A549 (cell line): ENCODE measurements around the gene ELL. TPM values are rescaled to one million over a fixed set of nuclear protein-coding genes. Genes with fewer than 3 reads are reported as not detected.

ENCODE experiments used
- ATAC-seq, 2 experiments: fragments of 200-7000 bp in 1 of 2; fragments of >200 bp in 1 of 2; cut with Nextera tagmentation in 1 of 2; cut with Tn5 transposase in 1 of 2; 3 replicates each; pipeline versions ENCODE4 v1.8.0 to v1.9.1; 2018 to 2020; ENCODE audit warnings: mild to moderate bottlenecking in 1 of 2, moderate library complexity in 1 of 2
- CTCF ChIA-PET: fragments of 300-600 bp; sonication (Branson Sonifier 250); formaldehyde crosslinking; extraction: SDS; loops from one replicate; lab custom pipeline; 2021; ENCODE audit warnings: antibody characterized with exemption, inconsistent platforms; lab: Yijun Ruan, JAX
- POLR2A ChIA-PET: fragments of 350-600 bp; formaldehyde crosslinking; extraction: SDS; loops from one replicate; lab custom pipeline; 2021; ENCODE audit warnings: antibody characterized with exemption, inconsistent platforms; lab: Yijun Ruan, JAX
- DNase-seq, 2 experiments: peaks; one replicate each; pipeline versions ENCODE4 v3.0.0 to v3.0.0-alpha.2; 2011 to 2016; ENCODE audit warnings: low read depth in 1 of 2, low spot score in 1 of 2
- FAIRE-seq: peaks from 2 replicates; lab custom pipeline; 2011; peaks lifted over from hg19 to GRCh38; lab: Jason Lieb, UNC
- H3K27ac ChIP-seq, 2 experiments: fragments of >200 bp; sonication (Bioruptor Twin); formaldehyde crosslinking; 3 replicates each; pipeline ENCODE4 v1.5.1; 2016 to 2017
- H3K4me1 ChIP-seq: fragments of >200 bp; sonication (Bioruptor Twin); formaldehyde crosslinking; 3 replicates; pipeline ENCODE4 v1.6.1; 2016
- H3K4me2 ChIP-seq: fragments of >200 bp; sonication (Bioruptor Twin); formaldehyde crosslinking; 3 replicates; pipeline ENCODE4 v1.6.1; 2016
- H3K4me3 ChIP-seq: fragments of >200 bp; sonication (Bioruptor Twin); formaldehyde crosslinking; 3 replicates; pipeline ENCODE4 v1.5.1; 2016
- H3K9me3 ChIP-seq: fragments of >200 bp; sonication (Bioruptor Twin); formaldehyde crosslinking; 3 replicates; pipeline ENCODE4 v1.6.1; 2016
- CBX8 ChIP-seq: fragments of 200-600 bp; sonication (generic); IDR thresholded peaks from 2 replicates; pipeline ENCODE4 v1.6.1; 2016
- CEBPB ChIP-seq, 2 experiments: fragments of >200 bp in 1 of 2; sonication (Bioruptor Twin) in 1 of 2; formaldehyde crosslinking in 1 of 2; IDR thresholded peaks; 2 replicates each; pipeline ENCODE4 v1.6.1; 2012 to 2016
- CHD4 ChIP-seq: fragments of 200-600 bp; sonication (generic); IDR thresholded peaks from 2 replicates; pipeline ENCODE4 v1.6.1; 2016; ENCODE audit warnings: antibody characterized with exemption, mild to moderate bottlenecking, borderline replicate concordance
- EHF ChIP-seq: fragments of 250-450 bp; sonication (Bioruptor Pico); IDR thresholded peaks from 2 replicates; pipeline ENCODE4 v1.5.0; 2020; ENCODE audit warnings: mild to moderate bottlenecking
- EHMT2 ChIP-seq: fragments of 200-600 bp; sonication (generic); IDR thresholded peaks from 2 replicates; pipeline ENCODE4 v1.6.1; 2016; ENCODE audit warnings: antibody characterized with exemption, low read depth, mild to moderate bottlenecking, moderate library complexity
- GATA3 ChIP-seq: IDR thresholded peaks from 2 replicates; pipeline ENCODE4 v1.6.1; 2012; ENCODE audit warnings: borderline replicate concordance
- HEYL ChIP-seq: fragments of 250-450 bp; sonication (Bioruptor Pico); IDR thresholded peaks from 2 replicates; pipeline ENCODE4 v1.8.0; 2021; ENCODE audit warnings: mild to moderate bottlenecking, moderate library complexity
- HOXA7 ChIP-seq: fragments of 250-450 bp; sonication (Bioruptor Pico); IDR thresholded peaks from 2 replicates; pipeline ENCODE4 v1.5.0; 2020; ENCODE audit warnings: mild to moderate bottlenecking, moderate library complexity
- KDM1A ChIP-seq: fragments of 200-600 bp; sonication (generic); IDR thresholded peaks from 2 replicates; pipeline ENCODE4 v1.6.1; 2016; ENCODE audit warnings: low read depth, mild to moderate bottlenecking
- KDM5A ChIP-seq: fragments of 200-600 bp; sonication (generic); IDR thresholded peaks from 2 replicates; pipeline ENCODE4 v1.6.1; 2016; ENCODE audit warnings: antibody characterized with exemption, mild to moderate bottlenecking
- MAFK ChIP-seq: fragments of 450-650 bp; IDR thresholded peaks from 2 replicates; pipeline ENCODE4 v1.6.1; 2014; ENCODE audit not compliant: partially characterized antibody
- MAZ ChIP-seq: fragments of 150-350 bp; IDR thresholded peaks from 2 replicates; pipeline ENCODE4 v1.6.1; 2014; ENCODE audit warnings: antibody characterized with exemption, low read depth, low read length, borderline replicate concordance
- MYC ChIP-seq: IDR thresholded peaks from 2 replicates; pipeline ENCODE4 v1.6.1; 2012; ENCODE audit warnings: mild to moderate bottlenecking, inconsistent platforms, low read length, improper control_type of control experiment, borderline replicate concordance
- NR3C1 ChIP-seq: fragments of >200 bp; sonication (Bioruptor Twin); formaldehyde crosslinking; IDR thresholded peaks from 3 replicates; pipeline ENCODE4 v1.6.1; 2017
- POLR2A ChIP-seq: IDR thresholded peaks from 2 replicates; pipeline ENCODE4 v1.6.1; 2012; ENCODE audit warnings: mild to moderate bottlenecking, low read length
- POLR2AphosphoS2 ChIP-seq: conservative IDR thresholded peaks from 2 replicates; pipeline ENCODE4 v1.6.1; 2012; ENCODE audit warnings: low read length, improper control_type of control experiment, inconsistent platforms
- RARB ChIP-seq: fragments of 250-450 bp; sonication (Bioruptor Pico); IDR thresholded peaks from 2 replicates; pipeline ENCODE4 v1.8.0; 2021; ENCODE audit warnings: mild to moderate bottlenecking, moderate library complexity
- RCOR1 ChIP-seq: fragments of 150-350 bp; IDR thresholded peaks from 2 replicates; pipeline ENCODE4 v1.6.1; 2014; ENCODE audit warnings: antibody characterized with exemption, low read length, low read depth
- RNF2 ChIP-seq: fragments of 200-600 bp; sonication (generic); IDR thresholded peaks from 2 replicates; pipeline ENCODE4 v1.6.1; 2016; ENCODE audit warnings: low read depth, mild to moderate bottlenecking, antibody characterized with exemption, moderate library complexity, borderline replicate concordance
- SMC3 ChIP-seq: fragments of >200 bp; sonication (Bioruptor Twin); formaldehyde crosslinking; IDR thresholded peaks from 3 replicates; pipeline ENCODE4 v1.6.1; 2018; ENCODE audit warnings: inconsistent platforms
- SREBF2 ChIP-seq: fragments of 450-650 bp; IDR thresholded peaks from 2 replicates; pipeline ENCODE4 v1.6.1; 2014; ENCODE audit warnings: mild to moderate bottlenecking, moderate library complexity
- ZSCAN20 ChIP-seq: fragments of 250-450 bp; sonication (Bioruptor Pico); IDR thresholded peaks from 2 replicates; pipeline ENCODE4 v1.8.0; 2022; ENCODE audit warnings: mild to moderate bottlenecking, moderate library complexity
- WGBS: methylation state at CpG from one replicate; pipeline ENCODE4 v1.1.6; 2017; ENCODE audit errors: missing lambda C conversion rate; 5-methylcytosine and 5-hydroxymethylcytosine counted together
- polyA plus RNA-seq, 4 experiments: library from polyadenylated mRNA; depleted of rRNA in 3 of 4; stranded (reverse); fragments of >200 nt; fragmentation: RNase III in 1 of 4; extraction: RNeasy Plus Mini Kit Qiagen cat#74134 plus additional on column Dnase treatment in 1 of 4; gene quantifications; 2 replicates in 3 of 4; 3 replicates in 1 of 4; pipeline ENCODE4 v1.2.3, GENCODE V29; 2011 to 2017
- TF ChIP-seq, protein P1 (sequence below): fragments of >200 bp; sonication (Bioruptor Twin); formaldehyde crosslinking; IDR thresholded peaks from 3 replicates; pipeline ENCODE4 v1.5.1; 2016
- TF ChIP-seq, protein P2 (sequence below): IDR thresholded peaks from 2 replicates; pipeline ENCODE4 v1.6.1; 2012; ENCODE audit warnings: low read depth, borderline replicate concordance
- TF ChIP-seq, protein P3 (sequence below): fragments of 200-600 bp; sonication (generic); IDR thresholded peaks from 2 replicates; pipeline ENCODE4 v1.6.1; 2016; ENCODE audit warnings: antibody characterized with exemption, mild to moderate bottlenecking, moderate library complexity
- TF ChIP-seq, protein P4 (sequence below): IDR thresholded peaks from 2 replicates; pipeline ENCODE4 v1.6.1; 2012

The ELL gene
- polyA plus RNA-seq, 2 of the 4 experiments (the other 2 are of a cell fraction): 1.6 to 3.6 TPM

DNA sequence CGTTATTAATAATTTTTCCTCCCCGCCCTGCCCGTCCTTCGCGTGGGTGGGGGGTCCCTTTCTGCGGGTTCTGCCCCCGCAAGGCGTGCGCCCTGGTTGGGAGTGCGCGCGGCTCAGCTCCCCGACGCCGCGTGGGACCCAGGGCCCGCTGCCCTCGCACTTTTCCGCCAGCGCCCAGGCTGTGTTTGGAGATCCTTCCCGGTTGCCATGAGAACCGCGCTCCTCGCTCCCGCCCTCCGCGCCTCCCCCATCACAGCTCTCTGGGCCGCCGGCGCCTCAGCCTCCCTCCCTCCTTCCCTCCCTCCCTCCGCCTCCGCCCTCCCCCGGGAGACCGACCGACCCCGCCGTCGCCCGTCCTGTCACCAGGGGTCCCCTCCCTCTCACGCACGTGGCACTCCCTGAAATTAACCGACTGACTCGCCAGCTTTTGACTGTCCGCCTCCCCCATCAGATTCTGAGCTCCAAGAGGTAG lies 105.1 kb downstream of the ELL start (continued):
- TF ChIP-seq MAFK (no peak), CHD4 (no peak), NR3C1 (no peak), POLR2A (no peak; the same call in 1 of the 2 replicates), RARB (CRISPR knock-in tag) (no peak), MAZ (no peak; the same call in 1 of the 2 replicates), RNF2 (no peak), KDM1A (no peak), MYC (peak; percentile 86), HEYL (CRISPR knock-in tag) (no peak)
- TF ChIP-seq, protein P1, sequence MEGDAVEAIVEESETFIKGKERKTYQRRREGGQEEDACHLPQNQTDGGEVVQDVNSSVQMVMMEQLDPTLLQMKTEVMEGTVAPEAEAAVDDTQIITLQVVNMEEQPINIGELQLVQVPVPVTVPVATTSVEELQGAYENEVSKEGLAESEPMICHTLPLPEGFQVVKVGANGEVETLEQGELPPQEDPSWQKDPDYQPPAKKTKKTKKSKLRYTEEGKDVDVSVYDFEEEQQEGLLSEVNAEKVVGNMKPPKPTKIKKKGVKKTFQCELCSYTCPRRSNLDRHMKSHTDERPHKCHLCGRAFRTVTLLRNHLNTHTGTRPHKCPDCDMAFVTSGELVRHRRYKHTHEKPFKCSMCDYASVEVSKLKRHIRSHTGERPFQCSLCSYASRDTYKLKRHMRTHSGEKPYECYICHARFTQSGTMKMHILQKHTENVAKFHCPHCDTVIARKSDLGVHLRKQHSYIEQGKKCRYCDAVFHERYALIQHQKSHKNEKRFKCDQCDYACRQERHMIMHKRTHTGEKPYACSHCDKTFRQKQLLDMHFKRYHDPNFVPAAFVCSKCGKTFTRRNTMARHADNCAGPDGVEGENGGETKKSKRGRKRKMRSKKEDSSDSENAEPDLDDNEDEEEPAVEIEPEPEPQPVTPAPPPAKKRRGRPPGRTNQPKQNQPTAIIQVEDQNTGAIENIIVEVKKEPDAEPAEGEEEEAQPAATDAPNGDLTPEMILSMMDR: no peak
- TF ChIP-seq, protein P2, sequence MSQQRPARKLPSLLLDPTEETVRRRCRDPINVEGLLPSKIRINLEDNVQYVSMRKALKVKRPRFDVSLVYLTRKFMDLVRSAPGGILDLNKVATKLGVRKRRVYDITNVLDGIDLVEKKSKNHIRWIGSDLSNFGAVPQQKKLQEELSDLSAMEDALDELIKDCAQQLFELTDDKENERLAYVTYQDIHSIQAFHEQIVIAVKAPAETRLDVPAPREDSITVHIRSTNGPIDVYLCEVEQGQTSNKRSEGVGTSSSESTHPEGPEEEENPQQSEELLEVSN: peak; percentile 83

DNA sequence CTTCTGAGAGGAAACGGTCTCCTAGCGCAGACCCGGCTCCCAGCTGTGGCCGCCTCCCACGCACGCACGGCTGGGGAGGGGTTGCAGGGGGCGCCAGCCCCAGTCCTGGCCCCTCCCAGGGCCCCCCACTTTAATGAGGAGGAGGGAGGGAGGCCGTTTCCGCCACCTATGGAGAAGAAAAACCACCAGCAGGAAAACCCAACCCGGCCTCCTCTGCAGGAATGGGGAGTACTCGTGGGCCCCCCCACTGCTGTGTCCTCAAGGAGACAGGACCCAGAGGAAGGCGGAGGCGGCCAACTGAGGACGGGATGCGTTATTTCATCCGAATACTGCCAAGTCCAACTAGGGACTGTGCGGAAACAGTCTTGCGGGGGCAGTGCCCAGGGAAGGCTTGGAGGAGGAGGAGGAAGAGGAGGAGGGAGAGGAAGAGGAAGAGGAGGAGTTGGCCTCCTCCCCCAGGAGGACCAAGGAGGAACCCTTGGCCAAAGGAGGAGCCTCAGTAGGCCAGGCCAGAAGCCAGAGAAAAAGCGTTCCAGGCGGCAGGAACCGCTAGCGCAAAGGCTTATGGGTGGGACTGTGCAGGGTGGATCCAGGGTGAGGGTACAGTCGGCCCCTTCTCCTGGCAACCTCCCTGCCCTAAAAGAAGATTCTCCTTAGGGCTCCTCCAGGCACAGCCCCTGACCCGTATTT lies 106.5 kb downstream of the ELL start:
- H3K4me3 ChIP-seq: no peak overlapping the region
- peak overlapping the region; percentile 93 for H3K4me2 ChIP-seq
- TF ChIP-seq POLR2AphosphoS2: no peak
- no peak for TF ChIP-seq CEBPB (IDR thresholded peaks at IDR 0.05)
- TF ChIP-seq ZSCAN20 (CRISPR knock-in tag): no peak
- no peak for TF ChIP-seq KDM5A
- no peak for TF ChIP-seq SMC3
- no peak for TF ChIP-seq CHD4
- TF ChIP-seq, protein P2: no peak
- TF ChIP-seq EHMT2: no peak
- TF ChIP-seq RCOR1: no peak
- TF ChIP-seq, all 56 proteins: peak for 0
- Histone ChIP-seq H3K9me3 (no peaks in the 10 kb centered on the region), H3K27ac (peak overlapping the region; percentile 96 to 100), H3K4me1 (peaks cover 47% of the 10 kb centered on the region)
- no peak for DNase-seq
- ATAC-seq: no peak
- POLR2A ChIA-PET: interaction anchor here (2.0 to 4.8 kb wide), 2 partner anchors 29 kb away, joined by 7 to 28 read pairs; partner anchors contain the start of gene GDF15
- no peak for FAIRE-seq
- CTCF ChIA-PET: interaction anchor here (0.9 to 9.4 kb wide), 7 partner anchors 13 to 141 kb away, joined by 3 to 109 read pairs (median 31); partner anchors contain the start of genes IQCN, JUND and LRRC25
- 82% methylated on average over 23 of the region's 25 CpGs for WGBS

DNA sequence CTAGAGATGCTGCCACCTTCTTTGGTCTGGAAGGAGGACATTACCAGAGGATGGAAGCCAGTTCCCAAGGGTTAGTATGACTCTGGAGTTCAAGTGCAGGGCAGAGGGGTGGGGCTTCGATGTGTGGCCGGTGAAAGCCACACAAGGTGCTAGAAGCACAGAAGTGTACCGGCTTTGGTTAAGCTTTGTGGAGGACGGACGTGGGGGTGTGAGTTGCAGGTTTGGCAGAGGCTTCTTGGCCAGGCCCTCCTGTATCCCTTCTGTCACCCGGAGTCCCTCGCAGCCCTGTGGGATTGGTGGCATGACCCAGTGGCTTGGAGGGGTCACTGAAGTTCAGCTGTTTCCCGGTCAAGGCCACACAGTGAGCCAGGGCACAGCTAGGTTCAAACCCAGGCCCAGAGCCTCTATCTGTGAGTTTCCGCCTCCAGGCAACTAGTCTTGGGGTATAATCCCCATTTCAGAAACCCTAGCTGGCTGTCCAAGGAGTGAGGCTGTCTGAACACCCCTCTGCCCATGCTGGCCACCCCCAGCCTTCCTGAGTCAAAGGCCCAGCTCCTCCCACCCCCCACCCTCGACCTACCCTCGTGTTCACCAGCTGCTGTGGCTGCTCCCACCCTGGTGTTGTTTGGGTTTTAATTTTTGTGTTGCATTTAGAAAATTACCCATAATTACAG lies 107.2 kb downstream of the ELL start:
- Histone ChIP-seq H3K9me3 (no peaks in the 10 kb centered on the region), H3K4me1 (peaks cover 53% of the 10 kb centered on the region), H3K4me3 (no peak overlapping the region), H3K27ac (peak overlapping the region; percentile 96 to 100), H3K4me2 (peak overlapping the region; percentile 93)
- ChIA-PET POLR2A (interaction anchor here (0.8 to 2.0 kb wide), 2 partner anchors 24 to 29 kb away, joined by 3 to 7 read pairs; partner anchors contain the start of gene GDF15), CTCF (interaction anchor here (1.1 to 9.4 kb wide), 9 partner anchors 13 to 213 kb away, joined by 3 to 109 read pairs (median 4); partner anchors contain the start of genes JUND and LRRC25)
- no peak for ATAC-seq
- FAIRE-seq: no peak
- WGBS: 23% methylated on average over 8 of the region's 11 CpGs
- peak in 1 of 2 experiments; percentile 65 for DNase-seq
- TF ChIP-seq ZSCAN20 (CRISPR knock-in tag) (no peak), EHF (CRISPR knock-in tag) (no peak), GATA3 (no peak), CHD4 (no peak), HOXA7 (no peak), CBX8 (no peak), POLR2A (no peak), SREBF2 (no peak)
- TF ChIP-seq, protein P3, sequence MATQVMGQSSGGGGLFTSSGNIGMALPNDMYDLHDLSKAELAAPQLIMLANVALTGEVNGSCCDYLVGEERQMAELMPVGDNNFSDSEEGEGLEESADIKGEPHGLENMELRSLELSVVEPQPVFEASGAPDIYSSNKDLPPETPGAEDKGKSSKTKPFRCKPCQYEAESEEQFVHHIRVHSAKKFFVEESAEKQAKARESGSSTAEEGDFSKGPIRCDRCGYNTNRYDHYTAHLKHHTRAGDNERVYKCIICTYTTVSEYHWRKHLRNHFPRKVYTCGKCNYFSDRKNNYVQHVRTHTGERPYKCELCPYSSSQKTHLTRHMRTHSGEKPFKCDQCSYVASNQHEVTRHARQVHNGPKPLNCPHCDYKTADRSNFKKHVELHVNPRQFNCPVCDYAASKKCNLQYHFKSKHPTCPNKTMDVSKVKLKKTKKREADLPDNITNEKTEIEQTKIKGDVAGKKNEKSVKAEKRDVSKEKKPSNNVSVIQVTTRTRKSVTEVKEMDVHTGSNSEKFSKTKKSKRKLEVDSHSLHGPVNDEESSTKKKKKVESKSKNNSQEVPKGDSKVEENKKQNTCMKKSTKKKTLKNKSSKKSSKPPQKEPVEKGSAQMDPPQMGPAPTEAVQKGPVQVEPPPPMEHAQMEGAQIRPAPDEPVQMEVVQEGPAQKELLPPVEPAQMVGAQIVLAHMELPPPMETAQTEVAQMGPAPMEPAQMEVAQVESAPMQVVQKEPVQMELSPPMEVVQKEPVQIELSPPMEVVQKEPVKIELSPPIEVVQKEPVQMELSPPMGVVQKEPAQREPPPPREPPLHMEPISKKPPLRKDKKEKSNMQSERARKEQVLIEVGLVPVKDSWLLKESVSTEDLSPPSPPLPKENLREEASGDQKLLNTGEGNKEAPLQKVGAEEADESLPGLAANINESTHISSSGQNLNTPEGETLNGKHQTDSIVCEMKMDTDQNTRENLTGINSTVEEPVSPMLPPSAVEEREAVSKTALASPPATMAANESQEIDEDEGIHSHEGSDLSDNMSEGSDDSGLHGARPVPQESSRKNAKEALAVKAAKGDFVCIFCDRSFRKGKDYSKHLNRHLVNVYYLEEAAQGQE: no peak
- TF ChIP-seq, protein P4, sequence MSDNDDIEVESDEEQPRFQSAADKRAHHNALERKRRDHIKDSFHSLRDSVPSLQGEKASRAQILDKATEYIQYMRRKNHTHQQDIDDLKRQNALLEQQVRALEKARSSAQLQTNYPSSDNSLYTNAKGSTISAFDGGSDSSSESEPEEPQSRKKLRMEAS: no peak
